ENCODE measurements around the gene CDC40.
"Not testable (repeated sequence)": the region's sequence is repeated elsewhere in the genome, so short reads cannot be mapped to it uniquely, and the experiment has no call there.

The CDC40 gene

DNA sequence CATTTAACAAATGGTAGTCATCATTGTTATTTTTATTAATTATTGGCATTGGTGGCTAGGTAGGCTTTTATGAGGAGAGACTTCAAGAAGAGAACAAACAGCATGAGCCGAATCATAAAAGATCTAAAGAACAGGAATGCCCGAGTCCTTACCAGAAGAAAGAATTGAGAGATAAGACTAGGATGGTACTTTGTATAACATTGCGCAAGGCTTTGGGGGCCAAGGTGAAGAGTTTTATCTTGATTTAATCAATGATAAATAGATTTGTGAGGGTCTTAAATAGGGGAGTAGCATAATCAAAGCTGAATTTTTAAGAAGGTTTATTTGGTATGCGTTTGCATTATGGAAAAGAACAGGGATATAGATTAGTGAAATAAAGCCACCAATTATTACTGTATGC is 15.4 kb downstream of the CDC40 start:
- no peak for DNase-seq
- intact Hi-C loops (cut with DNase I) = no loop called here

- no peak for DNase-seq
- intact Hi-C loops (cut with DNase I) = no loop called here
Observed at GRCh38 chr6:110196874-110197273, 16.6 kb downstream of the CDC40 start.

DNA sequence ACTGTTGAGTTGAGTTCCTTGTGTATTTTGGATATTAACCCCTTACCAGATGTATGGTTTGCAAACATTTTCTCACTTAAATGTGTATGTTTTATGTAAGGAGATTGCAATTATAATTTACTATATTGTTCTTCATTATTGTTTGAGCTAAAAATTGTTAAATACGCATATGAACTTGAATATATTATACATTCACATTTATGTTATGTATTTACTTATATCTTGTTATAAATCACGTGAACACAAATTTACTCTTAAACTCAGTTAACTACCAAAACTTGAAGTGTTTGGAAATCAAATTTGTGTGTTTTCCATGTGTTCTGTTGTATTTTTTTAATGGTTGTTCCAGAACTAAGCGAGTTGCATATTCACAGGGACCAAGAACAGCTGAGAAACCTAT is 18.3 kb downstream of the CDC40 start:
- DNase-seq = no peak
- intact Hi-C loops (cut with DNase I) = no loop called here

GRCh38 chr6:110201151-110201884 is 21.1 kb downstream of the CDC40 start:
- DNase-seq = no peak
- intact Hi-C loops (cut with DNase I) = no loop called here

- intact Hi-C loops (cut with DNase I) = no loop called here
- DNase-seq = no peak
Observed at GRCh38 chr6:110207652-110208051, 27.4 kb downstream of the CDC40 start.

- no peak for DNase-seq
- intact Hi-C loops (cut with DNase I) = no loop called here
Observed at GRCh38 chr6:110211753-110212152, 31.5 kb downstream of the CDC40 start.

DNA sequence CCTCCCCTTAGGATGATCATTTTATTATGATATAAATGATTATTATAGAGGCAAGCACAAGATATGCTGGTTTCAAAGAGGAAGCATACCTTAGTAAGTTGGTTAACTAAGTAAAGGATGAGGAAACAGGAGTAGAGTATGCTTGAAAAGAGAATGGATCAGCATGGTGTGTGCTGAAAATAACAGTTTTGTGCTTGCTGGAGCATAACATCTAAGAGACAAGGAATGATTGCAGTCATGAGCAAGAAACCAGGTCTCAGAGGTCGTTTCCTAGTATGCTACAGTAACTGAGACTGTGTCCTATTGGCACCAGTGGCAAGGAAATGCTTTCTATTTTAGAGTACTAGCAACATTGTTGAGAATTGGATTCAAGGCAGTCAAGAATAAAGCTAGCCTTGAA is 34.1 kb downstream of the CDC40 start:
- intact Hi-C loops (cut with DNase I) = no loop called here
- no peak for DNase-seq

- DNase-seq = peak in 18 of 42 donors; percentile 7 to 71 (median 36)
- intact Hi-C loops (cut with DNase I) = no loop called here
Observed at GRCh38 chr6:110216140-110216539, 35.9 kb downstream of the CDC40 start.

DNA sequence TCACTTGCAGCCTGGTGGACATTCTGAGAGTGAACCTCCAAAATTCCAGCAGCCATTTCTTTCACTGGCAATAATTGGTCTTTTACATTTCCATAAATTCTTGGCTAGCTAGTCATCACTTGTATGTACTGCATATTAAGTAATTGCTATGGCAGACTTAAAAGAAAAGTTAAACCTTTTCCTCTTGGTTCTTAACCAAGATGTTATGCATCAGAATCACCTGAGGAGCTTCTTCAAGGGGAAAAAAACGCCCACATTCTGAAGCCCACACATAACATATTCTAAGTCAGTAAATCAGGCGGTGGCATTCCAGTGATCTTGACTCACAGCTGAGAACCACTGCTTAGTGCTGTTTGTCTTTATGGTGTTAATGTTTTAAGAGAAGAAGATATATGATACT is 37.0 kb downstream of the CDC40 start:
- peak in 29 of 42 donors; percentile 10 to 80 (median 43) for DNase-seq
- intact Hi-C loops (cut with DNase I) = no loop called here

DNA sequence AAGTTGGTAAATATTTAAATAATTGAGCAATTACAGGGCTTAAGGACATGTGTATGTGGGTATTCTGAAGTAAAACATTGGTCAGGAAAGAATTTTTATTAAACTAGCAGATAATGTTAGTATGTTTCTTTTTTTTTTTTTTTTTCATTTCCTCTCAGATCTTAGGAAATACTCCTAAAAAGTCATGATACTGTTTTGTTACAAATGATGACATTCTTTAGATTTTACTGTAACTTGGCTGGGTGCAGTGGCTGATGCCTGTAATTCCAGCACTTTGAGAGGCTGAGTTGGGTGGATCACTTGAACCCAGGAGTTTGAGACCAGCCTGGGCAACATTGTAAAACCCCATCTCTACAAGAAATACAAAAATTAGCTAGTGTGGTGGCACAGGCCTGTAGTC is 41.5 kb downstream of the CDC40 start:
- intact Hi-C loops (cut with DNase I) = no loop called here
- DNase-seq = no peak

- no peak for DNase-seq
- intact Hi-C loops (cut with DNase I) = no loop called here
Observed at GRCh38 chr6:110226261-110226660, 46.0 kb downstream of the CDC40 start.

- no peak for DNase-seq
- intact Hi-C loops (cut with DNase I) = no loop called here
Observed at GRCh38 chr6:110232450-110232849, 52.2 kb downstream of the CDC40 start.

DNA sequence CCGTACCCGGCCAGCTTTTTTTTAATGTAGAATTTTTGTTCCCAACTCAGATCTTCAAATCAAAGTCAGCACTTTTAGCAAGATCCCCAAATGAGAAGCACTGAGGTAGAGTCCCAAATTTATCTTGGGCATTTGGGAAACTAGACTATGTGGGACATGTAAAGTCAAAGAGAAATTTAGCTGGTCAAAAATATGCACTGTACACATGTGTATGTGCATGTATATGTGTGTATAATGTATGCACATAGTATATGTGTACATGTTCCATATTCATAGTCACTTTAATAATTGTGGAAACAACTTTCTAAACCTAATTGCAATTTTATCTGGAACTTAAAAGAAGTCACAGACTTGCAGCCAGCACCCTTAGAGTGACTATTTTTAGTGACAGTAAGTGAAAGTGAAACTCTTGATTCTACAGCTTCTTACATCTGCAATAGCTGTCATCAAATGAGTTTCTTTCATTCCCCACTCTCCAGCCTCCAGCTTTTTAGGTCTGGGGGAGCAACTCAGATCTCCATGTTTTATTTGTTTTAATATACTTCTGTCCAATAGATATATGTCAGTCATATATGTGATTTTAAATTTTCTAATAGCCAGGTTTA is 53.6 kb downstream of the CDC40 start:
- intact Hi-C loops (cut with DNase I) = no loop called here
- DNase-seq = no peak

DNA sequence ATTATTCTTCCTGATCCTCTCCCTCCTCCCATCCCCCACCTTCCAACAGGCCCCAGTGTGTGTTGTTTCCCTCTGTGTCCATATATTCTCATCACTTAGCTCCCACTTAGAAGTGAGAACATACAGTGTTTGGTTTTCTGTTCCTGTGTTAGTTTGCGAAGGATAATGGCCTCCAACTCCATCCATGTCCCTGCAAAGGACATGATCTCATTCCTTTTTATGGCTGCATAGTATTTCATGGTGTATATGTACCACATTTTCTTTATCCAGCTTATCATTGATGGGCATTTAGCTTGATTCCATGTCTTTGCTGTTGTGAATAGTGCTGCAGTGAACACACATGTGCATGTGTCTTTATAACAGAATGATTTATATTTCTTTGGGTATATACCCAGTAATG is 55.8 kb downstream of the CDC40 start:
- DNase-seq; intact Hi-C loops (cut with DNase I): not testable (repeated sequence)

DNA sequence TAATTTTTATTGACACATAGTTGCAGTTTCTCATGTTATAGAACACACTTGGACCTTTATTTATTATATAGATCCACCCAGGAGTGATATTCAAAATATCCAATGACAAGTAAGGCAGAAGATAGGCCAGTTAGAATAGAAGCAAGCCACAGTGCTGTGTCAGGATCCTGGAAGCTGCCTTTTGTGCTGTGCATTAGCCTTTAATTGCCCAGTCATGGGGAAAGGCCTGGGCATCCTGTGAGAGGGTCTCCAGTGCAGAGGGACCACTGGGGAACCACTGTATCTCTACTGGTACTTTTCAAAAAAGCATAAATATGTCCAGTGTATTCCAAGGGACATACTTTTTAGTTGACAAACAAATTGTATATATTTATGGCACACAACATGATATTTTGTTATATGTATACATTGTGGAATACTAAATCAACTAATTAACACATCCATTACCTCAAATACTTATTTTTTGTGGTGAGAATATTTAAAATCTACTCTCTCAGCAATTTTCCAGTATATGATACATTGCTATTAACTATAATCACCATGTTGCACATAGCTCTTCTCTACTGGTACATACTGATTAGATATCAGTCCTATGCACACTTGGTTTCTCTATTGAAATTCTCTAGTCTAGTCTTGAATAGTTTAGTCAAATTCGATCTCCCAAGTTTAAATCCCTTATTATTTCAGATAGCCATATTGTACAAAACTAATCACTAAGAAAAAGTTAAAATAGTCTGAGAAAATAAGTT is 59.5 kb downstream of the CDC40 start:
- intact Hi-C loops (cut with DNase I) = no loop called here
- DNase-seq = no peak

DNA sequence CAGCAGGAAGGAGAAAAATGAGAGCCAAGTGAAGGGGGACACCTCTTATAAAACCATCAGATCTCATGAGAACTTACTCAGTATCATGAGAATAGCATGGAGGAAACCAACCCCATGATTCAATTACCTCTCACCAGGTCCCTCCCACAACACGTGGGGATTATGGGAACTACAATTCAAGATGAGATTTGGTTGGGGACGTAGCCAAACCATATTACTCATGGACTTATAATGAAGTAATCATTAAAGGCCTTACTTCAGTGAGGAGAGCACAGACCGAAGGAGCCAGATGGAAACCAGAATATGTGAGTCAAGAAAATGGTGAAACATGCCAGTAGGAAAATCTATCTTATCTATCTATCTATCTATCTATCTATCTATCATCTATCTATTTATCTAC is 64.4 kb downstream of the CDC40 start:
- DNase-seq; intact Hi-C loops (cut with DNase I): not testable (repeated sequence)

DNA sequence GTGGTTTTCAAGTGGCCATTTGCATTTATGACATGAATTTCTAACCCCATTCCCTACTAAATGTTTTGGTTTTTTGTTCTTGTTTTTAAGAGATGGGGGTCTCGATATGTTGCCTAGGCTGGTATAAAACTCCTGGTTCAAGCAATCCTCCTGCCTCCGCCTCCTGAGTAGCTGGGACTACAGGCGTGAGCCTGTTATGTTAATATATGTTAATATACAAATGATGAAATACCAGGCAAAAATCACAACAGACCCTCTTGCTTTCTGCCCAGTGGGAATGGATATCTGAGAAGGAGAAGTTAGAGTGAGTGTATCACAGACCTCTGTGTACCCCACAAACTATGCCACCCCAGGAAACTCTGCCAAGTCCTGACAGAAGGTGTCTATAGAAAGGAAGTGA is 66.2 kb downstream of the CDC40 start:
- DNase-seq = no peak
- intact Hi-C loops (cut with DNase I) = no loop called here

- no peak for DNase-seq
- intact Hi-C loops (cut with DNase I) = no loop called here
Observed at GRCh38 chr6:110246900-110247546, 66.8 kb downstream of the CDC40 start.

GRCh38 chr6:110250058-110250457 is 69.8 kb downstream of the CDC40 start:
- intact Hi-C loops (cut with DNase I) = no loop called here
- DNase-seq = no peak

- intact Hi-C loops (cut with DNase I) = no loop called here
- DNase-seq = no peak
Observed at GRCh38 chr6:110250838-110251237, 70.6 kb downstream of the CDC40 start.
